GM12878 (cell line): Measurements from ENCODE around the gene PPT1. TPM values are rescaled to one million over a fixed set of nuclear protein-coding genes. Genes with fewer than 3 reads are reported as not detected.

Source experiments
- ATF2 ChIP-seq: IDR thresholded peaks from 2 replicates; pipeline ENCODE4 v1.6.1; 2012; ENCODE audit warnings: low read length, inconsistent platforms
- CBX3 ChIP-seq: fragments of 200-600 bp; sonication (generic); IDR thresholded peaks from 2 replicates; pipeline ENCODE4 v1.6.1; 2016; ENCODE audit warnings: low read depth, borderline replicate concordance
- DPF2 ChIP-seq: fragments of 450-650 bp; IDR thresholded peaks from 2 replicates; pipeline ENCODE4 v1.6.1; 2017; ENCODE audit warnings: mild to moderate bottlenecking
- IKZF2 ChIP-seq, 2 experiments: fragments of 450-650 bp; IDR thresholded peaks; 2 replicates each; pipeline ENCODE4 v1.6.1; 2017; ENCODE audit warnings: mild to moderate bottlenecking in 2 of 2, moderate library complexity in 2 of 2
- JUND ChIP-seq: IDR thresholded peaks from 2 replicates; pipeline ENCODE4 v1.6.1; 2012; ENCODE audit warnings: low read depth, mild to moderate bottlenecking, low read length, improper control_type of control experiment, moderate library complexity
- NFIC ChIP-seq: IDR thresholded peaks from 2 replicates; pipeline ENCODE4 v1.6.1; 2012; ENCODE audit warnings: low read depth, mild to moderate bottlenecking, inconsistent platforms, low read length, moderate library complexity
- POLR2AphosphoS2 ChIP-seq: IDR thresholded peaks from 2 replicates; pipeline ENCODE4 v1.6.1; 2011; ENCODE audit warnings: low read depth, mild to moderate bottlenecking, low read length, improper control_type of control experiment, moderate library complexity
- POU2F2 ChIP-seq: IDR thresholded peaks from 3 replicates; pipeline ENCODE4 v1.6.1; 2011; ENCODE audit warnings: low read depth, mild to moderate bottlenecking, low read length, borderline replicate concordance
- RELB ChIP-seq: fragments of 450-650 bp; IDR thresholded peaks from 2 replicates; pipeline ENCODE4 v1.6.1; 2017; ENCODE audit warnings: low read depth, mild to moderate bottlenecking, moderate library complexity
- SMC3 ChIP-seq: IDR thresholded peaks from 2 replicates; pipeline ENCODE4 v1.6.1; 2011; ENCODE audit warnings: low read length, improper control_type of control experiment, borderline replicate concordance
- TCF12 ChIP-seq: IDR thresholded peaks from 2 replicates; pipeline ENCODE4 v1.6.1; 2011; ENCODE audit warnings: low read depth, mild to moderate bottlenecking, low read length
- polyA plus RNA-seq, 11 experiments: library from polyadenylated mRNA; depleted of rRNA in 4 of 11; unstranded in 6 of 11; stranded (reverse) in 5 of 11; fragments of >200 nt; fragmentation: Nextera tagmentation in 4 of 11; fragmentation: Illumina TruSeq in 1 of 11; extraction: Ambion mirVana in 4 of 11; extraction: Trizol in 1 of 11; gene quantifications; 1 replicate in 1 of 11; 2 replicates in 10 of 11; pipeline versions ENCODE4 v1.2.1 to v1.2.3, GENCODE V29; 2011 to 2016; ENCODE audit warnings: inconsistent platforms in 2 of 11, missing spikeins in 2 of 11, low read depth in 1 of 11
- total RNA-seq, 4 experiments: library from RNA; depleted of rRNA in 3 of 4; stranded (reverse); fragments of >200 nt in 3 of 4; fragmentation: Illumina TruSeq in 1 of 4; extraction: Trizol in 1 of 4; gene quantifications; 2 replicates each; pipeline versions ENCODE4 v1.2.1 to v1.2.3, GENCODE V29; 2013 to 2021
- TF ChIP-seq, protein P1 (sequence below): fragments of 450-650 bp; IDR thresholded peaks from 2 replicates; pipeline ENCODE4 v1.6.1; 2017; ENCODE audit warnings: borderline replicate concordance

The PPT1 gene
- total and polyA plus RNA-seq, 10 of the 15 experiments (the other 5 are each of a cell fraction or from before 2014, with no cell fraction given), result 50.4 to 147 (median 103) TPM

- TF ChIP-seq JUND (no peak), POU2F2 (no peak), SMC3 (no peak), POLR2AphosphoS2 (no peak), IKZF2 (IDR thresholded peaks at IDR 0.05) (no peak), ATF2 (no peak), RELB (no peak), CBX3 (no peak), NFIC (no peak), DPF2 (no peak), TCF12 (no peak)
- TF ChIP-seq, protein P1, sequence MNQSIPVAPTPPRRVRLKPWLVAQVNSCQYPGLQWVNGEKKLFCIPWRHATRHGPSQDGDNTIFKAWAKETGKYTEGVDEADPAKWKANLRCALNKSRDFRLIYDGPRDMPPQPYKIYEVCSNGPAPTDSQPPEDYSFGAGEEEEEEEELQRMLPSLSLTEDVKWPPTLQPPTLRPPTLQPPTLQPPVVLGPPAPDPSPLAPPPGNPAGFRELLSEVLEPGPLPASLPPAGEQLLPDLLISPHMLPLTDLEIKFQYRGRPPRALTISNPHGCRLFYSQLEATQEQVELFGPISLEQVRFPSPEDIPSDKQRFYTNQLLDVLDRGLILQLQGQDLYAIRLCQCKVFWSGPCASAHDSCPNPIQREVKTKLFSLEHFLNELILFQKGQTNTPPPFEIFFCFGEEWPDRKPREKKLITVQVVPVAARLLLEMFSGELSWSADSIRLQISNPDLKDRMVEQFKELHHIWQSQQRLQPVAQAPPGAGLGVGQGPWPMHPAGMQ, result no peak
Observed at GRCh38 chr1:40130892-40131291, 33.8 kb upstream of the PPT1 start (continued).
